ENCODE results near the gene RECQL5.
"Not testable (repeated sequence)": the region's sequence is repeated elsewhere in the genome, so short reads cannot be mapped to it uniquely, and the experiment has no call there.

The RECQL5 gene

DNA sequence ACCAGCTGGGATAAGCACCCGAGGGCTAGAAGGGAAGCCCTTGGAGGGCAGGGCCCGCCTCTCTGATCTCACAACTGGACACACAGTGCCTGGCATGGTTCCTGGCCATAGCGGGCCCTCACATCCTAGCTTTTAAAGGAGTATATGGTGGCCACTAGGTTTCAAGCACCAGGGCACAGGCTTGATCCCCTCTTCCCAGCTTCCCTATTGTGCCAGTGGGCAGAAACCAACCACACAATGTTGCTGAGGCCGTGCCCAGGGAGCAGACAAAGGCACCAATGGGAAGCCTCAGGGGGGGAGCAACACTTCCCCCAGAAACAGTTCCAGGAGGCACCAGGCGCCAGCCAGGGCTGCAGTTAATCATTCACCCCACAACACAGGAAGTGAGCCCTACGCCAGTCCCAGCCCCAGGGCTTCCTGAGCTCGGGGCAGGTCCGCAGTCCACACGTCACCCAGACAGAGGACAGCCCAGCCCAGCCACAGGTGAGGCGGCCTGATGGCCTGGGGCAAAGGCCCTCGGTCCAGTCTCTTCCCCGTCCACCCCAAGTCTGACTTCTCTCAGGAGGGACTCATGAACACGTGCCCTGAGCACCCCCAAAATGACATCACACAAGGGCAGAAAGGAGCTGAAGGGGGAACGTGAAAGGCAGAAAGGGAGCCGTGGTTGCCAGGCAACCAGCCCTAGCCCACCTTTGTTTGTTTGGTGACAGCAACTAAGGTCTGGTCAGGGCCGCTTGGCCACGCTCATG lies 20.9 kb downstream of the RECQL5 start:
- DNase-seq: no peak

- DNase-seq: no peak
Observed at GRCh38 chr17:75645501-75645888, 21.5 kb downstream of the RECQL5 start.

- no peak for DNase-seq
Observed at GRCh38 chr17:75643643-75644017, 23.3 kb downstream of the RECQL5 start.

- DNase-seq: no peak
Observed at GRCh38 chr17:75642784-75643642, 23.9 kb downstream of the RECQL5 start.

GRCh38 chr17:75642182-75642783 lies 24.7 kb downstream of the RECQL5 start:
- DNase-seq: no peak

GRCh38 chr17:75641343-75641742 lies 25.6 kb downstream of the RECQL5 start:
- no peak for DNase-seq

- DNase-seq: no peak
Observed at GRCh38 chr17:75640556-75641119, 26.3 kb downstream of the RECQL5 start.

- no peak for DNase-seq
Observed at GRCh38 chr17:75639771-75640555, 27.0 kb downstream of the RECQL5 start.

DNA sequence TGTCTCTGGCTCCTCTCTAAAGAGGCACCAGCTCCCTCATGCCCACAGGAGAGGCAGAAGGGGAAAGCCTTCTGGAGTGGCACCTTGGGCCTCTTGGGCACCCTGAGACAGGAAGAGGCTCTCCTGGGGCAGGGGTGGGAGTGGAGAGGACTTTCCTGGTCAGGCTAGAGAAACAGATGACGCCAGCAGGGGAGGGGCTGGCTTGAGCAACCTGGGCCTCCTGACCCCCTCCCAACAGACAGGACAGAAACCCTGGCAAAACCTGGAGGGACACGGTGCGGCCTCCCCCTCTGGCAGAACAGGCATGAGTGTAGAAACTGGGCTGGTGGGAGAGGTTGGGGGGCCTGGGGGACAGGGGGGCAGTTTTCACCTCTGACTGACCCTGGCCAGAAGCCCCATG lies 27.6 kb downstream of the RECQL5 start:
- DNase-seq: no peak

DNA sequence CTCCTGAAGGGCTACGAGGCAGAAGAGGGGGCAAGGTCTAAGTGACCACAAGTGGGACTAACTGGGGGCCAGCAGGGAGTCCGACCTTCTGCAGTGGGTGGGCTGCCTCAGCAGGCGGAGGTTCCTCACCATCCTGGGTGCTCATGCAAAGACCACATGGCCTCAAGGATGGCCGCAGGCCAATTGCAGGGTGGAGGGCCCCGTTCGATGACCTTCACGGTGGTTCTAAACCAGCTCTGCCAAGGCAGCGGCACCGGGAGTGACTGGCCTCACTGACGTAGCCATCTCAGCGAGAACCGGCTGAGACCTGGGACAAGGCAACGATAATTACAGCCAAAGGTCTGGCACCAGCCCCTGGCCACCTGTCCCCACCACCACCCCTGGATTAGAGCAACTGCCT lies 28.1 kb downstream of the RECQL5 start:
- DNase-seq: no peak

GRCh38 chr17:75638039-75638438 lies 28.9 kb downstream of the RECQL5 start:
- not testable (repeated sequence) for DNase-seq

- no peak for DNase-seq
Observed at GRCh38 chr17:75637551-75637950, 29.4 kb downstream of the RECQL5 start.

GRCh38 chr17:75637143-75637538 lies 29.8 kb downstream of the RECQL5 start:
- DNase-seq: no peak

GRCh38 chr17:75636381-75637142 lies 30.4 kb downstream of the RECQL5 start:
- DNase-seq: no peak

GRCh38 chr17:75635610-75636202 lies 31.2 kb downstream of the RECQL5 start:
- no peak for DNase-seq

DNA sequence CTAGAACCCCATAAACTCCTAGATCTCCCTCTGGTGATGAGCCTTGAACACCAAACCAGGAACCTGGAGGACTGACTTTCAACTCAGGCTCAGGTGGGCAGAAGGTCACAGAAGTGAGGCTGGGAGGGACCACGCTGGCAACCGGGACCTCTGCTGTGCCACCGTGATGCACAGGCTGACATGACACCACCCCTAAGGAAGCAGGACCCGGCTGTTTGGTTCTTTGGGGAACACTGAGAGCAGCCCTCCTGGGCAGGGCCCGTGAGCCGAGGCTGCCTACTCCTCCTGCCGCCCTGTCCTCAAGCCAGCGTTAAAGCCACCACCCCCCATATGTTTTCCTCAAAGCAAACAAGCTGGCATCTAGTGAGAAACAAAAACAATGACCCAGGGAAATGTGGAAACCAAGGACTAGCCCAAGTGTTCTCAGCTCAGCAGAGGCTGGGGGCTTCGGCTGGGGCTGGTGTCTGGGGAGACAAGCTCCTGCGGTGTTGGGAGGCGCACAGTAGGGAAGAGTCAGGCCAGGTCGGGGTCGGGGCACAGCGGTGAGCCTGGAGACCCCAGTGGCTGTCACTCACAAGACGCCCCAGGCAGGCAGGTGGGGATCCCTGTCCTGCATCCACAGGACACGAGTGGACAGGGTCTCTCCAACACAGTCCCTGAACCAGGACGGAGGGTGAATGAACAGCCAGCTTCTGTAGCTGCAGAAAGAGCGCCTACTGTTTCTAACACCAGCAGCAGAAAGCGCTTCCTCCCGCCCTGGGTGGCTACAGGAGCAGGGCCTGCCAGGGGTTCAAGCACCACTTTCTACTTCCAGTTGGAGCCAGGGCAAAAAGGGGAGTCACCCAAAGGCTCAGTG lies 32.0 kb downstream of the RECQL5 start:
- DNase-seq: no peak

DNA sequence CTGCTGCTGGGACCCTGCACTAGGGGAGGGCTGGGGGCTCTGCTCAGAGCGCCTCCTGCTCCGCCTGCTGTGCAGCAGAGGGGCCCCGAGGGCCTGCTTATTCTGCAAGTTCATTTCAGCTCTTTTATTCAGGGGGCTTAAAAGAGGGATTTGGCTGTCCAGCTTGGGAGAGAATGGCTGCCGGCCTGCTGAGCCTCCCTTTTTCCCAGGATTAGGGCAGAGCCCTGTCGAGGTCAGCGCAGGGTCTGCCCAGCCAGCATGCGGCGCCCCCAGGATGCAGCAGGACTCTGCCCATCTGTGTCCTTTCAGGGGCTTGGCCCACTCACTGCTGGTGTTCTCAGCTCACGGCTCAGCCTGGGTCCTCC lies 32.6 kb downstream of the RECQL5 start:
- DNase-seq: no peak

- peak; percentile 70 to 87 for DNase-seq
Observed at GRCh38 chr17:75633486-75634375, 33.2 kb downstream of the RECQL5 start.

GRCh38 chr17:75632863-75633485 lies 34.0 kb downstream of the RECQL5 start, which contains the start of gene SMIM5:
Gene SMIM5 (plus strand): TSS chr17:75633434. CDS start chr17:75640202, 6,768 bp downstream.
- peak; percentile 33 to 51 for DNase-seq

All from NCI-H1930 (cell line).